H9 (cell line): Measurements from ENCODE around the gene ATRX. TPM values are rescaled to one million over a fixed set of nuclear protein-coding genes. Genes with fewer than 3 reads are reported as not detected.
"Not testable (repeated sequence)": the region's sequence is repeated elsewhere in the genome, so short reads cannot be mapped to it uniquely, and the experiment has no call there.

Source experiments
- DNase-seq: peaks from one replicate; pipeline ENCODE4 v3.0.0-alpha.2; 2017
- H2AFZ ChIP-seq: one replicate; pipeline ENCODE4 v1.6.1; 2013; ENCODE audit warnings: mild to moderate bottlenecking, low read length, control low read depth, moderate library complexity
- H2AK5ac ChIP-seq: 2 replicates; pipeline ENCODE4 v1.6.1; 2013; ENCODE audit warnings: low read length, control low read depth, mixed read lengths; ENCODE audit not compliant: insufficient read length
- H2BK120ac ChIP-seq: one replicate; pipeline ENCODE4 v1.6.1; 2013; ENCODE audit warnings: low read depth, mild to moderate bottlenecking, low read length, control low read depth, inconsistent platforms; ENCODE audit not compliant: poor library complexity, severe bottlenecking
- H2BK12ac ChIP-seq: 2 replicates; pipeline ENCODE4 v1.6.1; 2013; ENCODE audit warnings: low read length, control low read depth, mixed read lengths, low read depth; ENCODE audit not compliant: insufficient read length
- H2BK15ac ChIP-seq: 2 replicates; pipeline ENCODE4 v1.6.1; 2013; ENCODE audit warnings: low read depth, low read length, control low read depth
- H2BK20ac ChIP-seq: one replicate; pipeline ENCODE4 v1.6.1; 2013; ENCODE audit warnings: low read depth, mild to moderate bottlenecking, low read length, control low read depth, inconsistent platforms; ENCODE audit not compliant: poor library complexity, severe bottlenecking
- H2BK5ac ChIP-seq: 2 replicates; pipeline ENCODE4 v1.6.1; 2013; ENCODE audit warnings: low read length, control low read depth, mixed read lengths; ENCODE audit not compliant: insufficient read length
- H3K14ac ChIP-seq: 2 replicates; pipeline ENCODE4 v1.6.1; 2013; ENCODE audit warnings: low read length, control low read depth; ENCODE audit not compliant: insufficient read depth
- H3K18ac ChIP-seq: 2 replicates; pipeline ENCODE4 v1.6.1; 2013; ENCODE audit warnings: low read depth, mild to moderate bottlenecking, mixed read lengths, low read length, control low read depth; ENCODE audit not compliant: insufficient read length
- H3K23ac ChIP-seq: 2 replicates; pipeline ENCODE4 v1.6.1; 2013; ENCODE audit warnings: low read length, control low read depth, mixed read lengths, low read depth; ENCODE audit not compliant: insufficient read length
- H3K23me2 ChIP-seq: 2 replicates; pipeline ENCODE4 v1.6.1; 2013; ENCODE audit warnings: low read depth, mild to moderate bottlenecking, mixed read lengths, low read length, control low read depth; ENCODE audit not compliant: insufficient read length, poor library complexity, severe bottlenecking
- H3K27ac ChIP-seq: 2 replicates; pipeline ENCODE4 v1.5.1; 2013; ENCODE audit warnings: low read length, control low read depth, mixed read lengths, low read depth; ENCODE audit not compliant: insufficient read length
- H3K27me3 ChIP-seq: 2 replicates; pipeline ENCODE4 v1.6.1; 2013; ENCODE audit warnings: low read length, control low read depth, inconsistent platforms; ENCODE audit not compliant: insufficient read depth
- H3K4ac ChIP-seq: 2 replicates; pipeline ENCODE4 v1.6.1; 2013; ENCODE audit warnings: low read depth, mild to moderate bottlenecking, control low read depth, inconsistent platforms, low read length, moderate library complexity
- H3K4me1 ChIP-seq: 2 replicates; pipeline ENCODE4 v1.6.1; 2013; ENCODE audit warnings: low read length, control low read depth, inconsistent platforms; ENCODE audit not compliant: insufficient read depth
- H3K4me2 ChIP-seq: 2 replicates; pipeline ENCODE4 v1.6.1; 2013; ENCODE audit warnings: low read length, control low read depth, mixed read lengths; ENCODE audit not compliant: insufficient read length, insufficient read depth
- H3K56ac ChIP-seq: 2 replicates; pipeline ENCODE4 v1.6.1; 2013; ENCODE audit warnings: low read depth, mild to moderate bottlenecking, mixed read lengths, low read length, control low read depth; ENCODE audit not compliant: insufficient read length
- H3K79me1 ChIP-seq: 2 replicates; pipeline ENCODE4 v1.6.1; 2013; ENCODE audit warnings: low read depth, mild to moderate bottlenecking, moderate library complexity, low read length, control low read depth, inconsistent platforms; ENCODE audit not compliant: insufficient read depth, poor library complexity, severe bottlenecking
- H3K79me2 ChIP-seq: 2 replicates; pipeline ENCODE4 v1.6.1; 2013; ENCODE audit warnings: low read length, control low read depth, inconsistent platforms; ENCODE audit not compliant: insufficient read depth
- H3K9ac ChIP-seq: 2 replicates; pipeline ENCODE4 v1.6.1; 2013; ENCODE audit warnings: low read length, control low read depth, mixed read lengths; ENCODE audit not compliant: insufficient read length; ENCODE audit errors: extremely low read depth
- H3K9me3 ChIP-seq: one replicate; pipeline ENCODE4 v1.6.1; 2013; ENCODE audit warnings: low read depth, low read length, inconsistent platforms; ENCODE audit not compliant: control insufficient read depth
- H3T11ph ChIP-seq: one replicate; pipeline ENCODE4 v1.6.1; 2013; ENCODE audit warnings: mild to moderate bottlenecking, low read length, control low read depth, inconsistent platforms
- H4K20me1 ChIP-seq: one replicate; pipeline ENCODE4 v1.6.1; 2013; ENCODE audit not compliant: control insufficient read depth, insufficient read length, insufficient read depth
- H4K5ac ChIP-seq: 2 replicates; pipeline ENCODE4 v1.6.1; 2013; ENCODE audit warnings: low read depth, mild to moderate bottlenecking, mixed read lengths, low read length, control low read depth; ENCODE audit not compliant: insufficient read length
- H4K8ac ChIP-seq: replicated peaks from 2 replicates; pipeline ENCODE4 v1.6.1; 2013; ENCODE audit warnings: low read length, control low read depth, mixed read lengths, low read depth; ENCODE audit not compliant: insufficient read length
- H4K91ac ChIP-seq: 2 replicates; pipeline ENCODE4 v1.6.1; 2013; ENCODE audit warnings: low read depth, mild to moderate bottlenecking, moderate library complexity, mixed read lengths, low read length, control low read depth; ENCODE audit not compliant: insufficient read length
- H3K27ac Mint-ChIP-seq, 3 experiments: 2 replicates in 2 of 3; 3 replicates in 1 of 3; pipeline ENCODE4 v1.8.0; 2020 to 2021; ENCODE audit warnings: mixed read lengths in 3 of 3, mild to moderate bottlenecking in 1 of 3, moderate library complexity in 1 of 3
- H3K27me3 Mint-ChIP-seq: 2 replicates; pipeline ENCODE4 v1.8.0; 2021; ENCODE audit warnings: low read depth, mild to moderate bottlenecking, moderate library complexity, mixed read lengths
- H3K36me3 Mint-ChIP-seq, 3 experiments: 2 replicates in 2 of 3; 3 replicates in 1 of 3; pipeline ENCODE4 v1.8.0; 2020 to 2021; ENCODE audit warnings: low read depth in 3 of 3, mixed read lengths in 3 of 3; ENCODE audit not compliant: insufficient read depth in 1 of 3
- H3K4me1 Mint-ChIP-seq, 2 experiments: 2 replicates each; pipeline ENCODE4 v1.8.0; 2020; ENCODE audit warnings: mixed read lengths in 2 of 2
- H3K4me3 Mint-ChIP-seq, 2 experiments: 2 replicates in 1 of 2; 3 replicates in 1 of 2; pipeline ENCODE4 v1.8.0; 2020 to 2021; ENCODE audit warnings: mild to moderate bottlenecking in 2 of 2, mixed read lengths in 2 of 2, moderate library complexity in 1 of 2
- H3K9me3 Mint-ChIP-seq, 2 experiments: 2 replicates in 1 of 2; 3 replicates in 1 of 2; pipeline ENCODE4 v1.8.0; 2020; ENCODE audit warnings: mild to moderate bottlenecking in 2 of 2, mixed read lengths in 2 of 2, moderate library complexity in 1 of 2
- CTCF ChIP-seq: fragments of 200-600 bp; sonication (generic); conservative IDR thresholded peaks from 3 replicates; pipeline ENCODE4 v1.8.0; 2021; ENCODE audit warnings: antibody characterized with exemption, mild to moderate bottlenecking
- WGBS: extraction: QIAGEN DNeasy Blood & Tissue Kit; methylation state at CpG from one replicate; pipeline ENCODE4 v1.1.7; 2013; ENCODE audit warnings: missing lambda C conversion rate, low lambda C conversion rate, mixed read lengths; ENCODE audit not compliant: insufficient read length; ENCODE audit errors: extremely low coverage; 5-methylcytosine and 5-hydroxymethylcytosine counted together
- long read RNA-seq: library from polyadenylated mRNA; unstranded; transcript quantifications from one replicate; pipeline ENCODE4 v2.0.0, GENCODE V29; 2020
- total RNA-seq: library from RNA; stranded (reverse); gene quantifications from 2 replicates; pipeline ENCODE4 v1.2.1, GENCODE V29; 2021

The ATRX gene
- 76.0 and 81.3 TPM in 2 replicates for total RNA-seq
- long read RNA-seq, transcript ATRX-211 (8 exons, 1,860 nt), result minor isoform, 11 of 450 reads
- long read RNA-seq, transcript ATRX-213 (10 exons, 3,071 nt), result major isoform, 14 of 450 reads
- long read RNA-seq, partial matches to known transcripts, result 266 of 450 reads
- long read RNA-seq, other reads (novel, unspliced or antisense), result 159 of 450 reads

DNA sequence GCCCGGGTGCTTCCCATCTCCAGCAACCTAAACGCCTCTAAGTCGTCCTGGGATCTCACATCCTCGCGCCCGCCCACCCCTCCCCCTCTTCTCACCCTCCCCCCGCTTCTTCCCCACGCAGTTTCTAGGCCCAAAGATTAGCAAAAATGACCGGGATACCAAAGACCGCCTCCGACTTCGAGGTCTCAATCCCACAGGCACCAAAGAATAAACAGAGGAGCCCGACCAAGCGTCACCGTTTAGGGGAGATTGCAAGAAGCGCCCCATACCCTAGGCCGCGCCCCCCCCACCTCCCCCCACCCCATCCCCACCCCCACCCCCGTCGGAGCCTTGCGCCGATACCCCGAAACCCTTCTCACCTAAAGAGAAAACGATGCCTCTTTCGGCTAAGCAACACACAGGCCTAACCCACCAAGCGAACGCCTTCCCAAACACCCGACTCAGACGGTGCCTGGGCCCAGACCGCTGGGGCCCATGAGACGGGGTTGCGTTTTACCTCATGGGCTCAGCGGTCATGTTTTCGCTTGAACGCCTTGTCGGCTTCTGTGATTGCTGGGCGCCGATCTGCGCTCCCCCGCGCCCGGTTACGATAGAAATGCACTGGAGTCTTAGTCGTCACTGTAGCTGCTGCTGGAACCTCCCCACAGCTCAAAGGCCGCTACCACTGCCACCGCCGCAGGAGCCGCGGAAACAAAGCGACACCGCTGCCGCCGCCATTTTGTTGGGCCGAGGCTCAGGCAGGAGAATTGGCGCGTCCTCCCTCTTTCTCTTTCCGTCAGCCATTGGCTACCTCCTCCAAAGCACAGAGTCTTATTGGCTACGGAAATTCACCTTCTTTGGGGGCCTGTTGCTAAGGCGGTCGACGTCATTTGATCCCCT, at the start of gene ATRX:
TSS of gene ATRX (minus strand) at position 731 of the 879 bp plus-strand sequence. CDS start at position 516, 215 bp downstream.
- H3K4me1 Mint-ChIP-seq, result peaks cover 11 to 18% of the 10 kb centered on the region in 2 experiments
- Histone ChIP-seq H2BK20ac (no peak within 1 kb of the TSS), H2BK15ac (no peak within 1 kb of the TSS), H4K5ac (peak within 1 kb of the TSS; percentile 100), H2BK12ac (peak within 1 kb of the TSS; percentile 92), H3K79me1 (no peaks in the 10 kb centered on the region), H2AFZ (no peak within 1 kb of the TSS), H3K79me2 (peaks cover 27% of the 10 kb centered on the region; the same call in 1 of the 2 replicates), H4K8ac (no peak within 1 kb of the TSS), H4K20me1 (no peaks in the 10 kb centered on the region), H2BK120ac (peak within 1 kb of the TSS; percentile 71), H3K56ac (peak within 1 kb of the TSS; percentile 95), H3K14ac (peak within 1 kb of the TSS; percentile 100), H2BK5ac (peak within 1 kb of the TSS; percentile 98), H2AK5ac (peak within 1 kb of the TSS; percentile 83), H3K27me3 (no peaks in the 10 kb centered on the region), H3K27ac (peak within 1 kb of the TSS; percentile 95), H3K4me1 (0 out of 2 replicates have a peak, but pooled peaks cover 2% of the 10 kb centered on the region), H3K9me3 (peaks cover 19% of the 10 kb centered on the region), H3K23me2 (no peaks in the 10 kb centered on the region), H4K91ac (peak within 1 kb of the TSS; percentile 63), H3T11ph (peak within 1 kb of the TSS; percentile 90), H3K4ac (peak within 1 kb of the TSS; percentile 78; the same call in 1 of the 2 replicates), H3K4me2 (peak within 1 kb of the TSS; percentile 77), H3K9ac (peak within 1 kb of the TSS; percentile 100), H3K18ac (peak within 1 kb of the TSS; percentile 100), H3K23ac (no peak within 1 kb of the TSS)
- no peaks in the 10 kb centered on the region for H3K27me3 Mint-ChIP-seq
- TF ChIP-seq CTCF, result no peak
- peaks cover 53 to 55% of the 10 kb centered on the region in 2 experiments for H3K9me3 Mint-ChIP-seq
- no CpG with 5 or more reads among the region's 61 CpGs for WGBS
- peak within 1 kb of the TSS; percentile 100 for H3K27ac Mint-ChIP-seq
- peaks cover 4 to 10% (median 5%) of the 10 kb centered on the region in 3 experiments; a peak in 4 of 7 replicates for H3K36me3 Mint-ChIP-seq
- H3K4me3 Mint-ChIP-seq, result peak within 1 kb of the TSS; percentile 96 to 99
- peak; percentile 80 for DNase-seq

- not testable (repeated sequence) for H3K18ac ChIP-seq, H3K4me2 ChIP-seq, H3K79me1 ChIP-seq, H3K27me3 ChIP-seq, H2BK12ac ChIP-seq, H4K8ac ChIP-seq, H3K27ac ChIP-seq, H4K20me1 ChIP-seq, H4K91ac ChIP-seq, H2AFZ ChIP-seq, H2AK5ac ChIP-seq, H3K4me1 Mint-ChIP-seq, H2BK120ac ChIP-seq, H3K27me3 Mint-ChIP-seq, H3K14ac ChIP-seq, H3K23ac ChIP-seq, H2BK15ac ChIP-seq, H2BK5ac ChIP-seq, H3K23me2 ChIP-seq, H3K4me1 ChIP-seq, H3K56ac ChIP-seq, H4K5ac ChIP-seq, H3K4me3 Mint-ChIP-seq, H3K4ac ChIP-seq, H3K79me2 ChIP-seq, DNase-seq, H3T11ph ChIP-seq, H3K27ac Mint-ChIP-seq, H2BK20ac ChIP-seq, H3K9ac ChIP-seq
- WGBS, result no CpG with 5 or more reads among the region's 5 CpGs
- Mint-ChIP-seq H3K36me3 (peaks cover 4 to 29% (median 5%) of the 10 kb centered on the region in 3 experiments; a peak in 5 of 7 replicates), H3K9me3 (peaks cover 42 to 44% of the 10 kb centered on the region in 2 experiments)
- H3K9me3 ChIP-seq, result peaks cover 10% of the 10 kb centered on the region
Observed at GRCh38 chrX:77831544-77831943, 45.5 kb upstream of the ATRX start.
